HCT116 (cell line): Measurements from ENCODE around the gene MEN1. TPM values are rescaled to one million over a fixed set of nuclear protein-coding genes. Genes with fewer than 3 reads are reported as not detected.
A peak's percentile ranks its signal among the peaks of the same experiment; 100 is the strongest.

ENCODE experiments used
- ATAC-seq: fragments of 200-7000 bp; cut with Tn5 transposase; 2 replicates; pipeline ENCODE4 v1.9.1; 2020; ENCODE audit warnings: mild to moderate bottlenecking, moderate library complexity
- BruUV-seq: library from RNA; stranded (reverse); fragments of 400-500 nt; replicated peaks from 2 replicates; lab custom pipeline; 2021; lab: Mats Ljungman, UMichigan
- CTCF ChIA-PET: fragments of 300-600 bp; sonication (Branson Sonifier 250); formaldehyde crosslinking; loops from one replicate; lab custom pipeline; 2021; ENCODE audit warnings: antibody characterized with exemption; lab: Charles Lee
- POLR2A ChIA-PET: fragments of 300-600, 350-600 bp; sonication (Branson Sonifier 250); formaldehyde crosslinking; loops from one replicate; lab custom pipeline; 2021; ENCODE audit warnings: antibody characterized with exemption; lab: Charles Lee
- RAD21 ChIA-PET, 2 experiments: fragments of 300-600 bp; sonication (Branson Sonifier 250); formaldehyde crosslinking; loops; one replicate each; lab custom pipeline; 2023; ENCODE audit warnings: low total read pairs in 2 of 2; ENCODE audit not compliant: uncharacterized antibody in 2 of 2, unreplicated experiment in 2 of 2, low non-redundant PET in 1 of 2; lab: Charles Lee
- DNase-seq: peaks from one replicate; pipeline ENCODE4 v3.0.0-alpha.2; 2010; ENCODE audit warnings: low read depth, low spot score
- H2AFZ ChIP-seq: fragments of 200-600 bp; shearing (Covaris generic), sonication (generic); 2 replicates; pipeline ENCODE4 v1.6.1; 2017; ENCODE audit warnings: low read depth, mixed run types, mixed read lengths, antibody characterized with exemption, low read length; ENCODE audit not compliant: poor library complexity, severe bottlenecking
- H3K27ac ChIP-seq: 2 replicates; pipeline ENCODE4 v1.5.1; 2012; ENCODE audit warnings: low read depth, low read length
- H3K27me3 ChIP-seq: fragments of 200-600 bp; sonication (generic); 2 replicates; pipeline ENCODE4 v1.6.1; 2016; ENCODE audit warnings: mixed run types, low read length, mixed read lengths; ENCODE audit not compliant: insufficient read depth
- H3K36me3 ChIP-seq, 2 experiments: fragments of 200-500 bp in 1 of 2; fragments of 200-600 bp in 1 of 2; sonication (Bioruptor generic) in 1 of 2; sonication (generic) in 1 of 2; 2 replicates each; pipeline versions ENCODE4 v1.5.1 to v1.6.1; 2014 to 2016; ENCODE audit warnings: low read length in 2 of 2, inconsistent platforms in 1 of 2, mixed read lengths in 1 of 2, mixed run types in 1 of 2; ENCODE audit not compliant: insufficient read depth in 2 of 2, control insufficient read depth in 1 of 2
- H3K4me1 ChIP-seq, 2 experiments: fragments of 200-600 bp in 1 of 2; sonication (generic) in 1 of 2; 2 replicates each; pipeline versions ENCODE4 v1.5.1 to v1.6.1; 2012 to 2017; ENCODE audit warnings: low read length in 2 of 2, inconsistent platforms in 1 of 2, mild to moderate bottlenecking in 1 of 2, mixed read lengths in 1 of 2, mixed run types in 1 of 2, moderate library complexity in 1 of 2; ENCODE audit not compliant: insufficient read depth in 2 of 2, control insufficient read depth in 1 of 2
- H3K4me2 ChIP-seq: fragments of 200-600 bp; sonication (generic); 2 replicates; pipeline ENCODE4 v1.6.1; 2017; ENCODE audit warnings: mixed run types, low read length, mixed read lengths
- H3K4me3 ChIP-seq, 2 experiments: fragments of 200-600 bp in 1 of 2; sonication (generic) in 1 of 2; replicated peaks in 1 of 2; 2 replicates each; pipeline ENCODE4 v1.5.1; 2011 to 2016; ENCODE audit warnings: low read length in 2 of 2, control low read depth in 1 of 2, low read depth in 1 of 2, mild to moderate bottlenecking in 1 of 2, mixed read lengths in 1 of 2, mixed run types in 1 of 2
- H3K79me2 ChIP-seq: fragments of 200-600 bp; sonication (generic); 2 replicates; pipeline ENCODE4 v1.6.1; 2017; ENCODE audit warnings: mild to moderate bottlenecking, mixed run types, low read length, moderate library complexity, mixed read lengths; ENCODE audit not compliant: insufficient read depth
- H3K9ac ChIP-seq: fragments of 200-600 bp; sonication (generic); 2 replicates; pipeline ENCODE4 v1.6.1; 2016; ENCODE audit warnings: low read length, mixed read lengths
- H3K9me2 ChIP-seq: fragments of 200-600 bp; sonication (generic), shearing (Covaris generic); 2 replicates; pipeline ENCODE4 v1.6.1; 2017; ENCODE audit warnings: mixed run types, mild to moderate bottlenecking, moderate library complexity; ENCODE audit not compliant: insufficient read depth
- H3K9me3 ChIP-seq, 2 experiments: fragments of 200-500 bp in 1 of 2; fragments of 200-600 bp in 1 of 2; sonication (Bioruptor generic) in 1 of 2; sonication (generic) in 1 of 2; 2 replicates each; pipeline ENCODE4 v1.6.1; 2014 to 2017; ENCODE audit warnings: low read length in 2 of 2, mixed read lengths in 2 of 2, inconsistent platforms in 1 of 2, low read depth in 1 of 2, mild to moderate bottlenecking in 1 of 2, mixed run types in 1 of 2, moderate library complexity in 1 of 2; ENCODE audit not compliant: control insufficient read depth in 1 of 2, insufficient read depth in 1 of 2
- H4K20me1 ChIP-seq: fragments of 200-600 bp; sonication (generic), shearing (Covaris generic); 2 replicates; pipeline ENCODE4 v1.6.1; 2017; ENCODE audit warnings: mixed run types, mild to moderate bottlenecking, moderate library complexity; ENCODE audit not compliant: insufficient read depth
- CEBPB ChIP-seq: IDR thresholded peaks from 2 replicates; pipeline ENCODE4 v1.6.1; 2012; ENCODE audit warnings: low read depth
- ELF1 ChIP-seq: IDR thresholded peaks from 2 replicates; pipeline ENCODE4 v1.6.1; 2012; ENCODE audit warnings: low read depth, borderline replicate concordance
- JUND ChIP-seq: IDR thresholded peaks from 2 replicates; pipeline ENCODE4 v1.6.1; 2012
- MAX ChIP-seq: IDR thresholded peaks from 2 replicates; pipeline ENCODE4 v1.6.1; 2012
- POLR2A ChIP-seq: IDR thresholded peaks from 2 replicates; pipeline ENCODE4 v1.7.0; 2011; ENCODE audit warnings: borderline replicate concordance; ENCODE audit not compliant: insufficient read depth, insufficient read length; ENCODE audit errors: extremely low read depth
- POLR2AphosphoS5 ChIP-seq: IDR thresholded peaks from 2 replicates; pipeline ENCODE4 v1.6.1; 2011; ENCODE audit warnings: mild to moderate bottlenecking, low read depth, low read length, moderate library complexity
- RAD21 ChIP-seq: IDR thresholded peaks from 2 replicates; pipeline ENCODE4 v1.6.1; 2012; ENCODE audit warnings: low read depth, mild to moderate bottlenecking
- REST ChIP-seq: IDR thresholded peaks from 2 replicates; pipeline ENCODE4 v1.6.1; 2012; ENCODE audit warnings: low read depth
- SIN3A ChIP-seq: IDR thresholded peaks from 2 replicates; pipeline ENCODE4 v1.6.1; 2012; ENCODE audit warnings: low read depth
- SP1 ChIP-seq: IDR thresholded peaks from 2 replicates; pipeline ENCODE4 v1.6.1; 2012; ENCODE audit warnings: low read depth
- SRF ChIP-seq: IDR thresholded peaks from 2 replicates; pipeline ENCODE4 v1.6.1; 2012; ENCODE audit warnings: low read depth
- TCF7L2 ChIP-seq: IDR thresholded peaks from 2 replicates; pipeline ENCODE4 v1.7.0; 2011; ENCODE audit warnings: borderline replicate concordance, inconsistent platforms; ENCODE audit not compliant: insufficient read depth, insufficient read length; ENCODE audit errors: extremely low read depth
- ZFX ChIP-seq: fragments of 450-650 bp; IDR thresholded peaks from 2 replicates; pipeline ENCODE4 v1.6.1; 2017
- ZNF274 ChIP-seq: fragments of 200-500 bp; sonication (Bioruptor generic); IDR thresholded peaks from 2 replicates; pipeline ENCODE4 v1.6.1; 2014; ENCODE audit warnings: mild to moderate bottlenecking, low read depth, low read length, inconsistent platforms
- intact Hi-C: fragments of 100-400 bp; cut with micrococcal nuclease; formaldehyde crosslinking; loops from 2 replicates; pipeline ENCODE4 v1.10.0; 2022
- total RNA-seq: library from RNA; stranded (reverse); gene quantifications from one replicate; pipeline ENCODE4 v1.2.1, GENCODE V29; 2021; ENCODE audit not compliant: unreplicated experiment

Gene MEN1
- total RNA-seq, 1 experiment from 2014 or later = 62.1 TPM

- Histone ChIP-seq H3K9me3 (no peaks in the 10 kb centered on the region), H3K27ac (peak overlapping the region; percentile 99), H3K36me3 (peaks cover 0 to 28% of the 10 kb centered on the region in 2 experiments; a peak in 2 of 4 replicates), H3K4me3 (no peak overlapping the region), H3K27me3 (no peaks in the 10 kb centered on the region), H4K20me1 (no peaks in the 10 kb centered on the region), H3K79me2 (peaks cover 35% of the 10 kb centered on the region), H3K9ac (peak overlapping the region; percentile 65), H3K4me1 (peaks cover 85 to 99% of the 10 kb centered on the region in 2 experiments)
- ChIA-PET POLR2A (interaction anchor here (9.0 kb wide), 1 partner anchor 24 kb away, joined by 56 read pairs; the partner anchor contains the start of gene EHD1), CTCF (interaction anchor here (0.9 kb wide), 1 partner anchor 9 kb away, joined by 6 read pairs; the partner anchor contains the start of gene CDC42BPG)
- no TSS peak for BruUV-seq
- DNase-seq (no peak), ATAC-seq (no peak)
- TF ChIP-seq CEBPB = no peak
- TF ChIP-seq TCF7L2 = no peak
- no peak for TF ChIP-seq REST
- no peak for TF ChIP-seq POLR2AphosphoS5
- no peak for TF ChIP-seq SIN3A
- TF ChIP-seq POLR2A = no peak
- no peak for TF ChIP-seq SRF
- TF ChIP-seq ZFX = no peak
- no peak for TF ChIP-seq MAX
- no peak for TF ChIP-seq RAD21
- no peak for TF ChIP-seq ELF1
- no peak for TF ChIP-seq ZNF274
- no peak for TF ChIP-seq JUND
- no peak for TF ChIP-seq SP1
- TF ChIP-seq, all 23 proteins: peak for 0
- H3K9me2 ChIP-seq = no peaks in the 10 kb centered on the region
- H2AFZ ChIP-seq = no peak overlapping the region
- intact Hi-C loops = no loop called here
- RAD21 ChIA-PET = no interaction called here
- peak overlapping the region; percentile 82; the same call in 1 of the 2 replicates for H3K4me2 ChIP-seq
Observed at GRCh38 chr11:64853709-64854108, 43.4 kb upstream of the MEN1 start.
